Panc1 (cell line): Measurements from ENCODE around the gene TYW1B. TPM values are rescaled to one million over a fixed set of nuclear protein-coding genes. Genes with fewer than 3 reads are reported as not detected.
"Not testable (repeated sequence)": the region's sequence is repeated elsewhere in the genome, so short reads cannot be mapped to it uniquely, and the experiment has no call there.

Experiments used
- ATAC-seq: fragments of 200-7000 bp; cut with Tn5 transposase; 2 replicates; pipeline ENCODE4 v1.9.1; 2020; ENCODE audit warnings: mild to moderate bottlenecking, moderate library complexity
- BruUV-seq: library from RNA; stranded (reverse); fragments of 400-500 nt; replicated peaks from 2 replicates; lab custom pipeline; 2021; lab: Mats Ljungman, UMichigan
- CTCF ChIA-PET: fragments of 300-600 bp; sonication (Branson Sonifier 250); formaldehyde crosslinking; loops from one replicate; lab custom pipeline; 2022; ENCODE audit warnings: antibody characterized with exemption; lab: Charles Lee
- POLR2A ChIA-PET: fragments of 300-600 bp; sonication (Branson Sonifier 250); formaldehyde crosslinking; loops from one replicate; lab custom pipeline; 2022; ENCODE audit warnings: antibody characterized with exemption; lab: Charles Lee
- DNase-seq: peaks from one replicate; pipeline ENCODE4 v3.0.0-alpha.2; 2010; ENCODE audit warnings: low read depth, low spot score
- H3K27ac ChIP-seq: 2 replicates; pipeline ENCODE4 v1.5.1; 2011; ENCODE audit warnings: mild to moderate bottlenecking, low read length, inconsistent platforms
- H3K27me3 ChIP-seq: fragments of 200-500 bp; sonication (Bioruptor generic); 2 replicates; pipeline ENCODE4 v1.6.0; 2014; ENCODE audit warnings: low read length, inconsistent platforms; ENCODE audit not compliant: control insufficient read depth, insufficient read depth
- H3K36me3 ChIP-seq: fragments of 200-500 bp; sonication (Bioruptor generic); 2 replicates; pipeline ENCODE4 v1.5.1; 2014; ENCODE audit warnings: inconsistent platforms, mild to moderate bottlenecking, low read length, moderate library complexity; ENCODE audit not compliant: control insufficient read depth, insufficient read depth
- H3K4me1 ChIP-seq: 2 replicates; pipeline ENCODE4 v1.5.1; 2011; ENCODE audit warnings: inconsistent platforms, mild to moderate bottlenecking, low read length, moderate library complexity; ENCODE audit not compliant: control insufficient read depth, insufficient read depth
- H3K4me3 ChIP-seq, 2 experiments: 2 replicates each; pipeline ENCODE4 v1.5.1; 2011 to 2012; ENCODE audit warnings: low read depth in 2 of 2, low read length in 2 of 2, mild to moderate bottlenecking in 2 of 2, inconsistent platforms in 1 of 2, moderate library complexity in 1 of 2
- H3K9me3 ChIP-seq: fragments of 200-500 bp; sonication (Bioruptor generic); 2 replicates; pipeline ENCODE4 v1.5.1; 2014; ENCODE audit warnings: low read depth, mild to moderate bottlenecking, inconsistent platforms, low read length, moderate library complexity; ENCODE audit not compliant: control insufficient read depth, insufficient read depth
- CTCF ChIP-seq: fragments of 450-650 bp; IDR thresholded peaks from 2 replicates; pipeline ENCODE4 v1.5.1; 2017; ENCODE audit warnings: mild to moderate bottlenecking
- POLR2AphosphoS5 ChIP-seq: IDR thresholded peaks from 2 replicates; pipeline ENCODE4 v1.6.1; 2012; ENCODE audit warnings: mild to moderate bottlenecking, low read depth, low read length, moderate library complexity
- in situ Hi-C: cut with HindIII; loops from 2 replicates; pipeline ENCODE4 v1.10.0; 2016; ENCODE audit warnings: low sequenced_read_pairs, low pct_unique_long_range_greater_than_20kb
- intact Hi-C: fragments of 100-400 bp; cut with micrococcal nuclease; formaldehyde crosslinking; loops from one replicate; pipeline ENCODE4 v1.10.0; 2022; ENCODE audit not compliant: unreplicated experiment
- total RNA-seq: library from RNA; stranded (reverse); gene quantifications from one replicate; pipeline ENCODE4 v1.2.1, GENCODE V29; 2021; ENCODE audit not compliant: unreplicated experiment

TYW1B gene
- total RNA-seq, 1 experiment from 2014 or later = 2.3 TPM

GRCh38 chr7:72829687-72830354, 1.8 kb upstream of the TYW1B start:
- H3K4me1 ChIP-seq, BruUV-seq, in situ Hi-C loops, H3K9me3 ChIP-seq, POLR2A ChIA-PET, H3K27me3 ChIP-seq, H3K36me3 ChIP-seq: not testable (repeated sequence)
- H3K27ac ChIP-seq = peak overlapping the region; percentile 87
- CTCF ChIA-PET = interaction anchor here (1.4 kb wide), 1 partner anchor 85 kb away, joined by 4 read pairs; no protein-coding TSS in a partner anchor
- peak; percentile 80 for TF ChIP-seq CTCF
- ATAC-seq (peak; percentile 62), DNase-seq (peak; percentile 78)
- intact Hi-C loops = loop anchor here (5.0 kb wide), 1 partner anchor 82 kb away; no protein-coding TSS in a partner anchor
- H3K4me3 ChIP-seq = peak overlapping the region; percentile 81 to 89

- BruUV-seq, H3K36me3 ChIP-seq, H3K27me3 ChIP-seq, H3K9me3 ChIP-seq, in situ Hi-C loops, H3K4me1 ChIP-seq, POLR2A ChIA-PET: not testable (repeated sequence)
- CTCF ChIA-PET = interaction anchor here (1.4 kb wide), 1 partner anchor 86 kb away, joined by 4 read pairs; no protein-coding TSS in a partner anchor
- peak; percentile 59; the same call in 1 of the 2 replicates for TF ChIP-seq POLR2AphosphoS5
- ATAC-seq (peak; percentile 75), DNase-seq (peak; percentile 100)
- peak overlapping the region; percentile 87 for H3K27ac ChIP-seq
- intact Hi-C loops = loop anchor here (5.0 kb wide), 1 partner anchor 83 kb away; no protein-coding TSS in a partner anchor
- peak overlapping the region; percentile 81 to 89 for H3K4me3 ChIP-seq
Observed at GRCh38 chr7:72829291-72829686, 1.3 kb upstream of the TYW1B start.

GRCh38 chr7:72823765-72824732, 4.0 kb downstream of the TYW1B start:
- CTCF ChIA-PET, BruUV-seq, H3K36me3 ChIP-seq, H3K27ac ChIP-seq, H3K4me1 ChIP-seq, H3K27me3 ChIP-seq, ATAC-seq, DNase-seq, POLR2A ChIA-PET, H3K9me3 ChIP-seq, in situ Hi-C loops, H3K4me3 ChIP-seq, intact Hi-C loops: not testable (repeated sequence)
- peak; percentile 58 for TF ChIP-seq CTCF

GRCh38 chr7:72822497-72822896, 5.5 kb downstream of the TYW1B start:
- DNase-seq, H3K9me3 ChIP-seq, ATAC-seq, H3K36me3 ChIP-seq, H3K4me1 ChIP-seq, in situ Hi-C loops, H3K27me3 ChIP-seq, BruUV-seq, H3K27ac ChIP-seq, intact Hi-C loops, H3K4me3 ChIP-seq: not testable (repeated sequence)
- ChIA-PET POLR2A (interaction anchor here (0.7 kb wide), 1 partner anchor 11 kb away, joined by 9 read pairs; no protein-coding TSS in a partner anchor), CTCF (interaction anchor here (0.6 kb wide), 1 partner anchor 100 kb away, joined by 5 read pairs; no protein-coding TSS in a partner anchor)

GRCh38 chr7:72818663-72819361, 9.2 kb downstream of the TYW1B start:
- in situ Hi-C loops, ATAC-seq, BruUV-seq, H3K36me3 ChIP-seq, H3K27ac ChIP-seq, H3K27me3 ChIP-seq, H3K4me3 ChIP-seq, H3K9me3 ChIP-seq, H3K4me1 ChIP-seq, DNase-seq, POLR2A ChIA-PET, intact Hi-C loops, CTCF ChIA-PET: not testable (repeated sequence)
